ENCODE measurements around the gene SH2D7.

SH2D7 gene

DNA sequence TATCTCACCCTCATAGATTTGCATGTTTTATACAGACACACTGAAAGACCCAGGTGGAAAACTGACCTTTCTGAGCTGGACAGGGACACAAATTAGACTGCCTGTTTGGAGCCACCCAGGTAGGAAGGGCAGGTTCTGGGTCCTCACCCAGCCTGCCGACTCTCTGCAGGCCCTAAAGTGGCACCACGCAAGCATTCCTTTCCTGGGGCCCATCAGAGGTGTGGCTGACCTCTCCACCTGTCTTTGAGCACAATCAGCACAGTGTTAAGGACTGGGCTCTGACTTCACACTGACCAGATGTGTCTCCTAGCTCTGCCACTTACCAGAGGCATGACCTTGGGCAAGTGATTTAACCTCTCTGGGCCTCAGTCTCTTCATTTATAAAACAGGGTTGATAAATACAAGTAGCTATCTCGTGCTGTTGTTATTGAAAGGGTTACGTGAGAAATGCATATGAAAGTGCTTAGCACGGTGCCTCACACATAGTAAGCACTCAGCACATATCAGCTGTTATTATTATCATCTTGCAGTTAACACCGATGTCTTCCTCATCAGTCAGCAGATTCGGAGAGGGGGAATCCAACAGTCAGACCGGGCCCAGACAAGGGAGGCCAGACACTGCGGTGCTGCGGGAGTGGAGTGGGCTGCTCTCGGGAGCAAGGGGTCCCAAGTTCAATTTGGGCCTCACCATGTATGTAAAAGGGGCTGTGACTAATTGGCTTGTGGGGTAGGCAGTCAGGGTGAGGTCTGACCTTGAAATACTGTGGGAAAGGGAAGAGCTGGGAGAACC lies 12.9 kb upstream of the SH2D7 start:
- DNase-seq: no peak

DNA sequence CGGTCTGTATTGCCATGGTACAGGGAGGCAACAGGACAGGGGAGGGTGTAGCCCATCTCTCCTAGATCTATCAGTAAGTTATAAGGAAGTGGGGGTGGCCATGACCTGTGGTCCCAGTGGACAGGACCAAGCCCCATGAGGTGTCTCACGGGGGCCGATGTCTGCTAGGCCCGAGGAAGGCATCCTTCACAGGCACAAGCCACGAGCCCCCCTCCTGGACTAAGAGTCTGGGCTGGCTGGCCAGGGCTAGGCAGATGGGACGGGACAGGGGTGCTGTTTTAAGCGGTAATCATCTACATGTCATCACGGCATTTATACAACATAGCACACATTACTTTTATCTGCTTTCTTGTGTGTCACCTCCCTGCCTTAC lies 12.3 kb upstream of the SH2D7 start:
- no peak for DNase-seq

DNA sequence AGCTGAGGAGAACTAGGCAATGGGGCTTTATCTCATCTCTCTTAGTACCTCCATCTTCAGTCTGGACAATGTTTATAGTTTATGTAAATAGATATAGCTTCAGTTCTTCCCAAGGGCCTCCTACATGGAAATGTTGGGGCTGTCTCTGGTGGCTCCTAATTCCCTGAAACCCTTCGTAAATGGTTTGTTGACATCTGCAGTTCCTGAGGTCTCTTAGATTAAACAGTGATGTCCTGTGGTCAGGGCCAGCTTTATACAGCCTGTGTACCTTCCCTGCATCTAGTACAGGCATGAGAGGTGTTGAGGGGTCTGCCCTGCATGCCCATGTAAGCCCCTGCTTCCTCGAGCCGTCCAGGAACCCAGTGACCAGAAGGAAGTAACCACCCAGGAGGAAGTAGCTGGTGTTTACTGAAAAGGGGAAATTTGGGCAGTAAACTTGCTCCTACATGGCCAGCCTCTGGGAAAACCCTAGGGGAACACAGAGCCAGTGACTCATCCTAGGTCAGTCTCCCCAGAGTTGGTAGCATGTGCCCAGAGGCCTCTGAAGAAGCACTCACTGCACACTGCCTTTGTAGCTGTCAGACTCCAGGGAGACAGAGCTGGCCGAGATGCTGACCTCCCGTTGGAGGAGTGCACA lies 10.1 kb upstream of the SH2D7 start:
- no peak for DNase-seq

DNA sequence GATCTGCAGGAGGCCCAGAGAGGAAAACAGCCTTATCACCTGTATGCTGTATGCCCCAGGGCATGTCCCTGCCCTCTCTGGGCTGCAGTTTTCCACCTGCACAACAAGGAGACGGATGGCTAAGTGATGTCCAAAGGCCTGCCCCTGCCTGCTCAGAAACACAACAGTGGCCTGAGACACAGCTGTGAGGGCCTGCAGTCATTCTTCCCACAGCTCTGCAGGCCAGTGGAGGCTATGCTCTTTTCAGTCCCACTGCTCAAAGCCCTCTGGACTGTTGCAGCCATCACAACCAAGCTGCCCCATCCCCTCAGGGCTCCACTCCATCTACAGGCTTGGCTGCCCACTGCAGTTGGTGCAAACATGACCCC lies 9.6 kb upstream of the SH2D7 start:
- no peak for DNase-seq

DNA sequence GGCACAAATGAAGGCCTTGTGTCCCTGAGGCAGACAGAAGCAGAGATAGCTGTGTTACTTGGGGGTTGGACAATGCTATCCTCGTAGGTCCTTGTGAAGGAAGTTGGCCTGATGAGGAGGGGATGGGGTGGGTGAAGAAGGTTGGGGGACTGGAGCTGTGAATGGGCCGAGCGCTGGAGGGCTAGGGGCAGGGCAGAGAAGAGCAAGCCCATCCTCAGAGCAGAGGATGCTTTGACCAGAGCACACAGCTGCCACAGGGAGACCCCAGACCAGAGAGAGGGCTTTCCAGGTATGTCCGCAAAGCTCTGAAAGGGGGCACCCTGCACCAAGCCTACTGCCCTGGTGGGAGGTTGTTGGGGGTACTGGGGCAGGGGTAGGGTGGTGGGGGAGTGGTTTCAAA lies 9.2 kb upstream of the SH2D7 start:
- DNase-seq: no peak

DNA sequence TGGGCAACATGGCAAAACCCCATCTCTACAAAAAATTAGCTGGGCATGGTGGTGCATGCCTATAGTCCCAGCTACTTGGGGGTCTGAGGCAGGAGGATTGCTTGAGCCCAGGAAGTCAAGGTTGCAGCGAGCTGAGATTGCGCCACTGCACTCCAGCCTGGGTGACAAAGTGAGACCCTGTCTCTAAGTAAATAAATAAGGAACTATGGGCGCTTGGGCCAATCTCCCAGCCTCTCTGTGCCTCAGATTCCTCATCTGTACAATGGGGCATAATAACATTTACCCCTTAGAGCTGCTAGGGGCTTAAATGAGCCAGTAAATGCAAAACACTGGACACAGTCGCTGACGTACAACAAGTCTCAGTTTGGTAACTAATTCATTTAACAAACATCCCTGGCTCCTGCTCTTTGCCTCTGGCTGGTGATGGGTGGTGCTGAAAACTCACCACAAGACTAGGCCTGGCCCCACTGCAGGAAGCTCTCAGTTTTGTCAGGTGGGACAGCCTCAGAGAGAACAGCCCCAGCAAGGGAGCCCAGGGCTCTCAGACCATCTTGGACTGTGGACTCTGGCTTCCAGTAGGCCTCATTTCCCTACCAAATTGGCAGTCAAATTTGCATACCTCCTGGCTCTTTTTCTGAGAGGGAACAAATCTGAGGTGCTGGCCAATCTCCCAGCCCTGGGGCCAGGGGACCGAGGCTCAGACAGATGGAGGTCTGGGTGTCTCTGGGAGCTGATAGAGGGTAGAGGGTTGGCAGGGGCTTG lies 8.5 kb upstream of the SH2D7 start:
- no peak for DNase-seq

DNA sequence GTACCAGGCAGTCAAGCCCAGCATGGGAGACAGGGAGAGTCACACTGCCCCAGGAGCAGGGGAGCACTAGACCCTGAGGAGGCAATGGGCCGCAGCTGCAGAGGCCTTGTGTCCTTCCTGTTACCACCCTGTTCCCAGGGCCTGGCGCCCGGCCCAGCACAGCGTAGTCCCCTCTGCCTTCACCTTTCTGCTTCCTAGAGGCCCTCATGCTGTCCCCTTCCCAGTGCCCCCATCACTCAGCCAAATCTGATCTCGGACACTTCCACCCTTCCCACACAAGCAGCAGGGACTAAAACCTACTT lies 8.0 kb upstream of the SH2D7 start:
- DNase-seq: no peak

DNA sequence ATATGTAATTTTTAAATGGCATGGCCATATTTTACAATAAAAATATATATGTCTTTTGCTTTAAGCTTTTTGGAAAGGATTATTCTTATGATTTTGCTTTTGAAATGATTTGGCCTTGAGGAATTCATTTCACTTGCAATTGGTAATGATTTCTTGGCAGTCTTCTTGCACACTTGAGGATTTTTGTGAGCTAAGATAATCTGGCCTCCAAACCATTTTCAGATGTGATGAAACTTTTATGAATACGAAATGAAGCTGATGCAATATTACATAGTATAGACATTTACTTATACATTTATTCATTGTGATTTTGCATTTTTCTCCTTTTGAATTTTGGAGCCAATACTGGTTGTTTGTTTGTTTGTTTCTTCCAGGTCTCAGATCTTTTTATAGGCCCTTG lies 6.4 kb upstream of the SH2D7 start:
- DNase-seq: no peak

DNA sequence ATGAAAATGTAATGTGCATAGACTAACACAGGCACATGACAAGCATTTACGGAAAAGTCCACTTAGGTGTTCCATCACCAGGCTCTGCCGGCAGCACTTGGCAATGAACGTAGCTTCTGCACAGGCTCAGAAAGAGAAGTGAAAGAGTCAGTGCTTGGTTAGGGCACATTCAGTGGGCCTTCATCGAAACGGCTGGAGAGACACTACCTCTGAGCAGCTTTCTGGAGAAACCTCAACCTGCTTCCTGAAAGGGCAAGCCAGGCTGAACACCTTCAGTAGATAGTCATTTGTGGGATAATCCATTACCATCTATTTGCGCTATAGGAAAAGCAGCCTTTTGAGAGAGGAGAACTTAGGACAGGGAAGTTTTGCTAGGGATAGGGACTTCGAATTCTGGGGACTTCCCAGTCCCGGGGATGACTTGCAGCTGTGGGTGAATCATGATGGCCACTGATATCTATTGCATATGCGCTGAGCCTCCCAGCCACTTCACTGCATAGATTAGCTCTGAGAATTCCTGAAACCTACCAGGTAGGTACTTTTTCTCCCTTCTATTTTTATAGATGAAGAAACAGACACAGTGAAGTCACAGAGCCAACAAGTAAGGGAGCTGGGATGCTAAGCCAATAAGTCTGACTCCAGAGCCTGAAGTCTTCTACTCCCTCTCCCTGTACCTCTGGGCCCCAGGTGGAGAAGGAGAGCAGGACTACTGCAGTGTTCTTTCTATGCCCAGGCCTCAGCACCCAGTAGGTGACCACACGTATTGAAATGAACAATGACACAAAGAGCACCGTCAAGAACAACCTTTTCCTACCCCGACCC lies 4.2 kb upstream of the SH2D7 start:
- DNase-seq: no peak

DNA sequence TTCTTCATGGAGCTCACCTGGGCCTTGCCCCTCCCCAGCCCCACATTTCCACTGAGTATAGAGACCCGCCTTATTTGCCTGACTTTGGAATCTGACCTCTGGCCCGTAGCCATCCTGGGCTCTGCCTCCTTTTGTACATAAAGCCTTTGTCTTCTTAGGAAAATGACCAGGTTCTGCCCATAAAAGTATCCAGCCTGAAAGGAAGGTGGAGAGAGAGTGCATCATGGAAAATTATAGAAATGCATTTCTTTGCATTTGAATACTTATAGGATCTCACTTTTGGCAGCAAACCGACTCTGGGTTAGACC lies 3.6 kb upstream of the SH2D7 start:
- no peak for DNase-seq

DNA sequence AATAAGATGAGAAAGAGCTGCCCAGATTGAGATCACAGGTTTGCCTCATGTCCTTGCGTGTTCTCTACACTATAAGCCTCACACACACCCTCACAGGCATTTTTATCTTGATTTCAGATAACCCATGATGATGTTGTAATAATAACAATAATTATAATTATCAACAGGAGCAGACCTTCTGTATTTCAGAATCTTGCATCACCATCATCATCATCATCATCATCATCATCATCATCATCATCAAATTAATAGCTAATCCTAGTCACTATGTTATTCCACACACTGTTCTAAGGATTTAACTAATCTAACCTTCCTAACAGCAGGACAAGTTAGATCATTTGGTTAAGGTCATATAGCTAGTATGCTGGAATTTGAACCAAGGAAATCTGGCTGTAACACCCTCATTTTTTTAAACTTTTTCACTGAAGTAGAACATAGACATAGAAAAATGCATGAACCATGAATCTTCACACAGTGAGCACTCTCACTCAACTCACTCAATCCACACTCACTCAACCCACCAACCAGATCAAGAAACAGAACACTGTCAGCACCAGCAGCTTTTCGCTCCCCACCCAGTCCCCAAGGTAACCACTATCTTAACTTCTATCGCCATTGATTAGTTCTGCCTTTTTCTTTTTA lies 1.8 kb upstream of the SH2D7 start:
- DNase-seq: no peak

DNA sequence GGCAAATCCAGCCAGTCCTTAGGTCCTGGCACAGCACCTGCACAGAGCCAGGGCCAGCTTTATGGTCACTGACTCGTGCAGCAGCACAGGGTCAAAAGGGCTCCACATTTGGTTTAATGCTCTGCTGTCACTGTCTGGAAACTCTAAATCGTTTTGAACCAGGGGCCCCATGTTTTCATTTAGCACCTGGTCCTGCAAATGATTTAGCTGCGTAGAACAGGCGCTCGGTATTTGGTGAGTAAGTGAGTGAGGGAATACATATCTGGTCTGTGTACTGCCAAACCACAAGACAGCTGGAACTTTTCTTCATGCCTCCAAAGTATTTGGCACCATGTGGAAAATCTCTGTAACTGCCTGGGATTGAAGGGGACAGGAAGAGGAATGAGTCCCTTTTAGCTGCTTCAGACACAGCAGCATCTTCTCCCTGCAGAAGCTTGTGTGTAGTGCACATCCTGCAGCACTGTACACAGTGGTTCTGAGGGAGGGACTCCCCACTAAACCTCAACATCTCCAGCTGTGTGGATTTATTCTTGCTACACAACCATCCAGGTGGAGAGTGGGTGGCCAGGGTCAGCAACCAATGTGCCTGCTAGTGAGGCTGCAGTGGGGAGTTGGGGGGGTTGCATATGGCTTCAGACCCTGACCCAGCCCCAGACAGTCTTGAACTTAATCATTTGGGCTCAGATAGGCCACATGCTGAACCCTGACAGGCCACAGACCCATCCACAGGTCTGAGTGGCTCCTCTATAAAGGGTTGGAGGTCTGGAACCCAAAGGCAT lies 1.1 kb downstream of the SH2D7 start:
- no peak for DNase-seq

DNA sequence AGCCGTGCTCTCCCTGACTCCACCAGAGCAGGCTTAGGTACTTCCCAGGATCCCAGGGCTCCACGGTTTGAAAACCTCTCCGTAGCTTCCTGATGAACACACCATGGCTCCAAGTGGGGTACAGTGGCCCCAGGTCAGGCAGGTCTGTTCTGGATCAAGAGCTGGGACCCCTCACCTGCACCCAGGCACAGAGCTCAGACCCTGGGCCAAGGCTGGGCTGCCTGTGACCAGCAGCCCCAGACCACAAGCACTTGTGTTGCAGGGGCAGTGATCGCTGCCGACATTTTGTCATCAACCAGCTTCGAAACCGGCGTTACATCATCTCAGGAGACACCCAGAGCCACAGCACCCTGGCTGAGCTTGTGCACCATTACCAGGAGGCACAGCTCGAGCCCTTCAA lies 5.3 kb downstream of the SH2D7 start:
- DNase-seq: no peak

DNA sequence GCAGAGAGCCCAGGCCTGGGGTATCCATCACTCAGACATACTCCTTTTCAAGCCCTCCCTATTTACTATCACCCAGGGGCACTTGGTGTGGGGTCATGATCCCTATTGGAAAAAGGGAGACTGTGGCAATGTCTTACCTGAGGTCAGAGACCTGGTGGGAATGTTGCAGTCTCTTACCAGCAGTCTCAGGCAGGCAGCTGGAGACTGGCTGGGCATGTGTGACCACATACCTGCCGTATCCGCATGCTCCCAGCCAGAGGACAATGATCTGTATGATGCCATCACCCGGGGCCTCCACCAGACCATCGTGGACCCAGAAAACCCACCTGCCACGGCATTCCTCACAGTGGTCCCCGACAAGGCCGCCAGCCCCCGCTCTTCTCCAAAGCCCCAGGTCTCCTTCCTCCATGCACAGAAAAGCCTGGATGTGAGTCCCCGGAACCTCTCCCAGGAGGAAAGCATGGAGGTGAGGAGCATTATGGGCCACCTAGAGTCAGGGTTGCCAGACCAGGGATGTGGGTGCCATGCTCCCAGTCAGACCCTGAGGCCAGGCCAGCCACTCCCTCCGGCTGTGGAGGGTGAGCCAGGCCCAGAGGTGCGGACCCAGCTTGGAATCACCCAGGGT lies 5.9 kb downstream of the SH2D7 start:
- no peak for DNase-seq

DNA sequence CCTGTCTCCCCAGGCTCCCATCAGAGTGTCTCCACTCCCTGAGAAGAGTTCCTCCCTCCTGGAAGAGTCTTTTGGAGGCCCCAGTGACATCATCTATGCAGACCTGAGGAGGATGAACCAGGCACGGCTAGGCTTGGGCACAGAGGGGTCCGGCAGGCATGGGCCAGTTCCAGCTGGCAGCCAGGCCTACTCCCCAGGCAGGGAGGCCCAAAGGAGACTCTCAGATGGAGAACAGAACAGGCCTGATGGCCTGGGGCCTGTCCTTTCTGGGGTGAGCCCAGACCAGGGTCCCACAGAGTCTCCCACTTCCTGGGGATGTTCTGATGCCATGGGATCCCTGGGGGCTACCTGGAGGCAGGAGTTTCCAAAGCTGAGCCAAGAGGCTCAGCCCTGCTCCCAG lies 8.5 kb downstream of the SH2D7 start:
- no peak for DNase-seq

DNA sequence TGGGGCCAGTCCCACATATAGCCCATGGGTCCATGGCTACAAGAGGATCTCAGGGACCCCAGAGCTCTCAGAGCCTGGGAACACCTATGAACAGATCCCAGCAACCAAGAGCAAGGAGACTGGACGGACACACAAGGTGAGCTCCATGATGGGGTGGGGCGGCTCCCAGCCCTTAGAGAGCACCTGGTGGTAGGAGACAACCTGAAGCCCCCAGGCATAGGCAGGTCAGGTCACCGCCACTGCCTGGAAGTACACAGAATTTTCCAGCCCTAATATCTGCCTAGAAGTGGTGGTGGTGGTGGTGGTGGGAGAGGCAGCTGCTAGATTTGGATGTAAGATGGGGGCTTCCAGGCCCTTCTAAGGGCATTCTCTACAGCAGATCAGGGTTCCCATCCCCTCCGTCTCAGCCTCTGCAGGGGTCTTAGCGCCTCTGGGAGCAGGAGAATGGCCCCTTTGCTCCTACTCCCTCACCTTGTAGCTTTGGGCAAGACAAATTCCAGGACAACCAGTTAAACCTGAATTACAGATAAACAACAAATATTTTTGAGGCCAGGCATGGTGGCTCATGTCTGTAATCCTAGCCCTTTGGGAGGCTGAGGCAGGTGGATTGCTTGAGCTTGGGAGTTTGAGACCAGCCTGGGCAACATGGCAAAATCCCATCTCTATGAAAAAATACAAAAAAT lies 9.2 kb downstream of the SH2D7 start:
- no peak for DNase-seq

DNA sequence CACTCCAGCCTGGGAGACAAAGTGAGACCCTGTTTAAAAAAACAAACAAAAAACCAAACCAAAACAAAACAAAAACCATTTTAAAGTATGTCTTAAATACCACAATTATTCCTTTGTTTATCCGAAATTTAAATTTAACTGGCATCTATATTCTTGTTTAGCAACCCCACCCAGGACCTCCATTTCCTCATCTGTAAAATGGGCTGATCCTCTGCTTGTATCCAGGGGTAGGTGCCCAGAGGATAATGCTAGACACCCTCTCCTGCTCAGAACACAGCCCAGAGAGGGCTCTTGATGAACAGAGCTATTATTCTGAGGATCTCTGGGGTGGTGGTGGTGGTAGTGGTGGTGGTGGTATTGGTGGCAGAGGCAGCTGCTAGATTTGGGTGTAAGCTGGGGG lies 9.8 kb downstream of the SH2D7 start:
- DNase-seq: no peak

DNA sequence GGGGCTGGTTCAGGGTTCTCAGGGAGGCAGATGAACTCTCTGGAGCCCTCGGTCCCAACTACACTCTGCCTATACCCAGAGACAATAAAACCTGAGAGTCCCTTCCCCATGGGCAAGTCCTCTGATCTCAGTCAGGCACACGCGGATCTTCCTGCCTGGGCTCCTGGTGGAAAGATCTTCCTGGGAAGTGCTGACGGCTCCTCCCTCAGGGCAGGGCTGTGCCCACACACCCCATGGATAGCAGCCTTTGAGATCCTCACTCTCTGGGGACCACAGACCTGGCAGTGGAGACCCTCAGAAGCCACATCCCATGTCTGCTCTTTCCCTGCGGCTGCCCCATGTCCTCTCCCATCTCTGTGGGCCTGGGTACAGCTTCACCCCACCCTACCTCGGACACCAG lies 10.4 kb downstream of the SH2D7 start:
- DNase-seq: no peak

DNA sequence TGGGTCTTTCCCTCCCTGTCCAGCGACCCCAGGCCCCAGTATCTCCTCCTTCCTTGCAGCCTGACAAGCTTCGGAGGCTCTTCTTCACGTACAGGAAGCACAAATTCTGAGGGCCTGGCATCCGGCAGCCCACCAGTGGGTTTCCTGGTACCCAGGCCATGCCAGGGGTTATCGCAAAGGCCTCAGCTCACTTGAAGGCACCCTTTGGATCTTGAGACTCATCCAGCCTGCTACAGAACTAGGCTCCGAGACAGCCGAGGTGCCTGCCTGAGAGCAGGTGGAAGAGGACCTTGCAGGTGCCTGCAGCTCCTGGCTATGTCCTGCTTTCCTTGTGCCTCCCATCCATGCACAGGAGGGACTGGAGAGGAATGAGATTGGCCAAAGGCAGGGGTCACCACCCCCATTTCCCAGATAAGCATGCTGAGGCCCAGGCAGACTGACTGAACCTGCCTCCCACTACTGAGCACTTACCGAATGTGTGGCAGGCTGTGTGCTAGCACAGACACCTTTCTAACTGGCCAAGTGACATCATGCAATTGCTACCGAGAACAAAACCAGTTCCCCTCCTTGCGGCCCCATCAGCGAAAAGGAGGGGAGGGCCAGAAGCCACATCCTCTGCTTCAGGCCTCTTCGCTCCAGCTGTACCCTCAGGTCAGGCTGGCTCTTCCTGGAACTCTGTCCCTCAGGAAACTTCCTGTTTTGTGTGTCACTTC lies 11.2 kb downstream of the SH2D7 start:
- DNase-seq: peak in 3 of 5 experiments; percentile 26 to 92 (median 53)

DNA sequence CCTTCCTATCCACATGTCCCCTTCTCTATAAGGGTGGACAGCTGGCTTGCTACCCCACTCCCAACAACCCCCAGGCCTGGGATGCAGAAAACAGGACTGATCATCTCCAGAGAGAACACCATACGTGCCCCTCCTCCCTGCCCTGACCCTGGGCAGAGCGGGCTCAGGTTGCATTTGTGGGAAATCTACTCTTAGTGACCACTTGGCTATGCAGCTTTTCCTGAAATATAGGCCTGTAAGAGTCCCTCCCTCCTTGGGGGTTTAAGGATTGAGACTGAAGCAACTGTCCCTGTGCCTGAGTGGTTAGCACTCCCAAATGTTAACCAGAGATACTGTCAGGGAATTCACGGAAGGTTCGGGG lies 11.7 kb downstream of the SH2D7 start:
- no peak for DNase-seq
